Left colon (tissue), 2 donors: Measurements from ENCODE around the gene KRT34. TPM values are rescaled to one million over a fixed set of nuclear protein-coding genes. Genes with fewer than 3 reads are reported as not detected.
A peak's percentile ranks its signal among the peaks of the same experiment; 100 is the strongest.

Experiments
- ATAC-seq: fragments of 200-7000 bp; cut with Tn5 transposase; one replicate; pipeline ENCODE4 v1.9.1; 2020; ENCODE audit warnings: mild to moderate bottlenecking, moderate library complexity
- DNase-seq, 2 donors: peaks; one replicate each; pipeline ENCODE4 v3.0.0-alpha.2; 2020
- intact Hi-C, 2 donors: fragments of 100-400 bp; cut with DNase I in 1 of 2; cut with micrococcal nuclease in 1 of 2; formaldehyde crosslinking; loops; one replicate each; pipeline versions ENCODE4 v1.11.2 to v1.14.0; 2022; cut with DNase I, micrococcal nuclease
- total RNA-seq, 2 donors: library from RNA; stranded (reverse); fragmentation: NEBNext Ultra II Directional; extraction: Animal tissue kit (Norgen Biotek cat#: 25700); gene quantifications; one replicate each; pipeline ENCODE4 v1.2.1, GENCODE V29; 2021
- donor health status: DM: no; HTN: no; CAD: no.
- donor health status: DM: yes; HTN: yes; CAD: no.

The KRT34 gene
- total RNA-seq, 2 donors from 2014 or later, result 0.20 TPM; not detected in 1

GRCh38 chr17:41340934-41341861, 40.9 kb downstream of the KRT34 start:
- no peak for ATAC-seq
- no peak for DNase-seq
- intact Hi-C loops, result no loop called here

GRCh38 chr17:41340494-41340893, 41.6 kb downstream of the KRT34 start:
- ATAC-seq, result no peak
- intact Hi-C loops, result no loop called here
- DNase-seq, result no peak

GRCh38 chr17:41339571-41340172, 42.4 kb downstream of the KRT34 start:
- ATAC-seq (no peak), DNase-seq (no peak)
- intact Hi-C loops, result no loop called here

GRCh38 chr17:41338961-41339485, 43.1 kb downstream of the KRT34 start:
- no peak for ATAC-seq

GRCh38 chr17:41335747-41336146, 46.4 kb downstream of the KRT34 start:
- intact Hi-C loops, result no loop called here
- no peak for ATAC-seq
- DNase-seq, result no peak

More at GRCh38 chr17:41338961-41339485, 43.1 kb downstream of the KRT34 start:
- intact Hi-C loops, result no loop called here
- DNase-seq, result no peak

- intact Hi-C loops, result no loop called here
- ATAC-seq, result no peak
- DNase-seq, result no peak
Measured at GRCh38 chr17:41334385-41335305, 47.5 kb downstream of the KRT34 start.

GRCh38 chr17:41333836-41334235, 48.3 kb downstream of the KRT34 start:
- intact Hi-C loops, result no loop called here
- ATAC-seq (no peak), DNase-seq (no peak)

GRCh38 chr17:41333098-41333497, 49.0 kb downstream of the KRT34 start:
- ATAC-seq (no peak), DNase-seq (no peak)
- intact Hi-C loops, result no loop called here

GRCh38 chr17:41332239-41332638, 49.9 kb downstream of the KRT34 start:
- intact Hi-C loops, result no loop called here
- DNase-seq (no peak), ATAC-seq (no peak)

GRCh38 chr17:41331606-41332005, 50.5 kb downstream of the KRT34 start:
- intact Hi-C loops, result no loop called here

GRCh38 chr17:41329279-41329948, 52.7 kb downstream of the KRT34 start:
- intact Hi-C loops, result loop anchor here in 1 of 2 donors (5.0 kb wide), 1 partner anchor 422 kb away; no protein-coding TSS in a partner anchor
- DNase-seq (peak in 1 of 2 donors; percentile 59), ATAC-seq (peak; percentile 90)

More at GRCh38 chr17:41331606-41332005, 50.5 kb downstream of the KRT34 start:
- DNase-seq, result no peak
- ATAC-seq, result no peak

GRCh38 chr17:41328207-41328606, 53.9 kb downstream of the KRT34 start:
- no peak for DNase-seq
- intact Hi-C loops, result loop anchor here in 1 of 2 donors (5.0 kb wide), 1 partner anchor 421 kb away; no protein-coding TSS in a partner anchor
- no peak for ATAC-seq

Other genes starting within 250 kb of the KRT34 start
- not detected for gene KRTAP4-6, start 241.8 kb downstream of the KRT34 start, total RNA-seq
- not detected for gene KRTAP4-5, start 232.5 kb downstream of the KRT34 start, total RNA-seq
- gene KRTAP4-4, start 221.6 kb downstream of the KRT34 start, total RNA-seq, result not detected
- gene KRTAP4-3, start 214.1 kb downstream of the KRT34 start, total RNA-seq, result not detected
- not detected for gene KRTAP4-2, start 204.1 kb downstream of the KRT34 start, total RNA-seq
- gene KRTAP4-1, start 197.4 kb downstream of the KRT34 start, total RNA-seq, result under 1 TPM in 1 of 2 donors, not detected in 1; 0.34 TPM
- gene KRTAP9-1, start 192.4 kb downstream of the KRT34 start, total RNA-seq, result not detected
- gene KRTAP9-2, start 155.7 kb downstream of the KRT34 start, total RNA-seq, result not detected
- gene KRTAP9-3, start 149.9 kb downstream of the KRT34 start, total RNA-seq, result not detected
- not detected for gene KRTAP9-8, start 144.3 kb downstream of the KRT34 start, total RNA-seq
- gene KRTAP9-4, start 132.6 kb downstream of the KRT34 start, total RNA-seq, result not detected
- gene KRTAP9-9, start 126.9 kb downstream of the KRT34 start, total RNA-seq, result not detected
- gene KRTAP9-6, start 116.9 kb downstream of the KRT34 start, total RNA-seq, result not detected
- gene KRTAP9-7, start 106.6 kb downstream of the KRT34 start, total RNA-seq, result not detected
- gene KRTAP29-1, start 79.5 kb downstream of the KRT34 start, total RNA-seq, result not detected
- gene KRTAP16-1, start 73.0 kb downstream of the KRT34 start, total RNA-seq, result not detected
- gene KRTAP17-1, start 66.6 kb downstream of the KRT34 start, total RNA-seq, result not detected
- gene KRT33A, start 31.5 kb downstream of the KRT34 start, total RNA-seq, result not detected
- gene KRT33B, start 12.5 kb downstream of the KRT34 start, total RNA-seq, result not detected
- not detected for gene KRT31, start 15.3 kb upstream of the KRT34 start, total RNA-seq
- gene KRT37, start 42.3 kb upstream of the KRT34 start, total RNA-seq, result not detected
- not detected for gene KRT38, start 58.7 kb upstream of the KRT34 start, total RNA-seq
- gene KRT32, start 85.1 kb upstream of the KRT34 start, total RNA-seq, result not detected
- gene KRT35, start 98.8 kb upstream of the KRT34 start, total RNA-seq, result not detected
- under 1 TPM in 1 of 2 donors, not detected in 1; 0.27 TPM for gene KRT36, start 107.6 kb upstream of the KRT34 start, total RNA-seq
- gene KRT13, start 123.3 kb upstream of the KRT34 start, total RNA-seq, result under 1 TPM in 1 of 2 donors, not detected in 1; 0.82 TPM
- gene KRT15, start 136.6 kb upstream of the KRT34 start, total RNA-seq, result 10 to 100 TPM in 1 of 2 donors, 1 to 10 TPM in 1; 6.8 to 30.9 TPM
- gene KRT19, start 146.0 kb upstream of the KRT34 start, total RNA-seq, result 1,000 to 10,000 TPM; 1,911 to 3,076 TPM
- not detected for gene KRT9, start 189.8 kb upstream of the KRT34 start, total RNA-seq
- gene KRT14, start 204.6 kb upstream of the KRT34 start, total RNA-seq, result under 1 TPM; 0.25 to 0.40 TPM
- not detected for gene KRT16, start 230.5 kb upstream of the KRT34 start, total RNA-seq
- under 1 TPM in 1 of 2 donors, not detected in 1; 0.70 TPM for gene KRT17, start 242.3 kb upstream of the KRT34 start, total RNA-seq